Renal cortex interstitium (tissue), 11 donors: ENCODE results near the gene MYL7. TPM values are rescaled to one million over a fixed set of nuclear protein-coding genes. Genes with fewer than 3 reads are reported as not detected.
"Not testable (repeated sequence)": the region's sequence is repeated elsewhere in the genome, so short reads cannot be mapped to it uniquely, and the experiment has no call there.

Experiments used
- DNase-seq, 11 donors: peaks; one replicate each; pipeline ENCODE4 v3.0.0-alpha.2; 2013; ENCODE audit warnings: low read depth in 9 of 11, low spot score in 4 of 11; ENCODE audit errors: extremely low read depth in 1 of 11
- polyA plus RNA-seq, 3 donors: library from polyadenylated mRNA; unstranded; fragments of 120-200 nt; gene quantifications; one replicate each; pipeline ENCODE4 v1.2.1, GENCODE V29; 2013; ENCODE audit not compliant: insufficient read length in 3 of 3

Gene MYL7
- polyA plus RNA-seq, 3 donors, result 0.59 to 0.77 (median 0.62) TPM

GRCh38 chr7:44173911-44174693 lies 33.0 kb upstream of the MYL7 start:
- no peak for DNase-seq

GRCh38 chr7:44172803-44173424 lies 31.8 kb upstream of the MYL7 start:
- no peak for DNase-seq

GRCh38 chr7:44172352-44172751 lies 31.2 kb upstream of the MYL7 start:
- DNase-seq, result no peak

GRCh38 chr7:44171901-44172300 lies 30.8 kb upstream of the MYL7 start:
- not testable (repeated sequence) for DNase-seq

- no peak for DNase-seq
Observed at GRCh38 chr7:44167920-44168319, 26.8 kb upstream of the MYL7 start.

- no peak for DNase-seq
Observed at GRCh38 chr7:44163591-44163990, 22.5 kb upstream of the MYL7 start.

- DNase-seq, result no peak
Observed at GRCh38 chr7:44162785-44163395, 21.8 kb upstream of the MYL7 start.

GRCh38 chr7:44162179-44162578 lies 21.0 kb upstream of the MYL7 start:
- DNase-seq, result no peak

GRCh38 chr7:44161371-44161770 lies 20.2 kb upstream of the MYL7 start:
- DNase-seq, result no peak

- DNase-seq, result no peak
Observed at GRCh38 chr7:44159824-44160630, 18.9 kb upstream of the MYL7 start.

- no peak for DNase-seq
Observed at GRCh38 chr7:44158873-44159631, 17.9 kb upstream of the MYL7 start.

- DNase-seq, result no peak
Observed at GRCh38 chr7:44158096-44158872, 17.2 kb upstream of the MYL7 start.

GRCh38 chr7:44157116-44158080 lies 16.3 kb upstream of the MYL7 start:
- DNase-seq, result no peak

GRCh38 chr7:44156453-44157010 lies 15.4 kb upstream of the MYL7 start:
- DNase-seq, result no peak

GRCh38 chr7:44155191-44156185 lies 14.4 kb upstream of the MYL7 start:
- DNase-seq, result no peak

GRCh38 chr7:44154703-44155102 lies 13.6 kb upstream of the MYL7 start:
- DNase-seq, result no peak
